ENCODE measurements around the gene GNG4.
"Not testable (repeated sequence)": the region's sequence is repeated elsewhere in the genome, so short reads cannot be mapped to it uniquely, and the experiment has no call there.

GNG4 gene

GRCh38 chr1:235624721-235625333 lies 24.8 kb downstream of the GNG4 start:
- H2AFZ ChIP-seq (ENCODE audit: low read depth, low read length): no peak overlapping the region
- H3K27me3 ChIP-seq (ENCODE audit: low read depth, low read length): peaks cover 33% of the 10 kb centered on the region
- H3K9me3 ChIP-seq (ENCODE audit: insufficient read depth, low read length): no peaks in the 10 kb centered on the region
- H4K20me1 ChIP-seq (ENCODE audit: insufficient read depth, low read length): no peaks in the 10 kb centered on the region
- H3K4me1 ChIP-seq (ENCODE audit: low read length): no peaks in the 10 kb centered on the region
- H3K79me2 ChIP-seq (ENCODE audit: low read length): no peaks in the 10 kb centered on the region
- H3K4me2 ChIP-seq (ENCODE audit: low read length): no peak overlapping the region
- no peak overlapping the region for H3K9ac ChIP-seq (ENCODE audit: low read length)
- H3K27ac ChIP-seq (ENCODE audit: low read length): no peak overlapping the region
- H3K4me3 ChIP-seq (ENCODE audit: low read length): no peak overlapping the region
- TF ChIP-seq CTCF (IDR thresholded peaks at IDR 0.05; ENCODE audit: low read depth, low read length) (no peak), EZH2phosphoT487 (IDR thresholded peaks at IDR 0.05; ENCODE audit: low read depth) (no peak)
- H3K36me3 ChIP-seq (replicated peaks; ENCODE audit: low read depth, low read length): no peaks in the 10 kb centered on the region

- TF ChIP-seq EZH2phosphoT487 (IDR thresholded peaks at IDR 0.05; ENCODE audit: low read depth): no peak
- no peak for TF ChIP-seq CTCF (IDR thresholded peaks at IDR 0.05; ENCODE audit: low read depth, low read length)
- H3K79me2 ChIP-seq (ENCODE audit: low read length): no peaks in the 10 kb centered on the region
- H3K27ac ChIP-seq (ENCODE audit: low read length): no peak overlapping the region
Observed at GRCh38 chr1:235622936-235623779, 26.4 kb downstream of the GNG4 start.

GRCh38 chr1:235619149-235619548 lies 30.4 kb downstream of the GNG4 start:
- not testable (repeated sequence) for H3K9ac ChIP-seq (ENCODE audit: low read length); H3K4me2 ChIP-seq (ENCODE audit: low read length); H3K4me3 ChIP-seq (ENCODE audit: low read length); H2AFZ ChIP-seq (ENCODE audit: low read depth, low read length); H3K36me3 ChIP-seq (replicated peaks; ENCODE audit: low read depth, low read length); H3K9me3 ChIP-seq (ENCODE audit: insufficient read depth, low read length); H3K4me1 ChIP-seq (ENCODE audit: low read length); H4K20me1 ChIP-seq (ENCODE audit: insufficient read depth, low read length); H3K79me2 ChIP-seq (ENCODE audit: low read length); H3K27ac ChIP-seq (ENCODE audit: low read length)
- peaks cover 25% of the 10 kb centered on the region for H3K27me3 ChIP-seq (ENCODE audit: low read depth, low read length)

More at GRCh38 chr1:235622936-235623779, 26.4 kb downstream of the GNG4 start:
- Histone ChIP-seq H3K36me3 (replicated peaks; ENCODE audit: low read depth, low read length) (no peaks in the 10 kb centered on the region), H2AFZ (ENCODE audit: low read depth, low read length) (no peak overlapping the region), H3K27me3 (ENCODE audit: low read depth, low read length) (peaks cover 34% of the 10 kb centered on the region), H3K4me2 (ENCODE audit: low read length) (no peak overlapping the region), H3K4me1 (ENCODE audit: low read length) (no peaks in the 10 kb centered on the region), H4K20me1 (ENCODE audit: insufficient read depth, low read length) (no peaks in the 10 kb centered on the region), H3K9ac (ENCODE audit: low read length) (no peak overlapping the region), H3K9me3 (ENCODE audit: insufficient read depth, low read length) (no peaks in the 10 kb centered on the region), H3K4me3 (ENCODE audit: low read length) (no peak overlapping the region)

GRCh38 chr1:235617808-235618207 lies 31.8 kb downstream of the GNG4 start:
- Histone ChIP-seq H2AFZ (ENCODE audit: low read depth, low read length) (no peak overlapping the region), H3K4me2 (ENCODE audit: low read length) (no peak overlapping the region), H3K4me1 (ENCODE audit: low read length) (no peaks in the 10 kb centered on the region), H3K9me3 (ENCODE audit: insufficient read depth, low read length) (no peaks in the 10 kb centered on the region), H3K36me3 (replicated peaks; ENCODE audit: low read depth, low read length) (no peaks in the 10 kb centered on the region), H3K9ac (ENCODE audit: low read length) (no peak overlapping the region), H3K27me3 (ENCODE audit: low read depth, low read length) (peaks cover 20% of the 10 kb centered on the region), H3K79me2 (ENCODE audit: low read length) (no peaks in the 10 kb centered on the region), H3K4me3 (ENCODE audit: low read length) (no peak overlapping the region), H3K27ac (ENCODE audit: low read length) (no peak overlapping the region), H4K20me1 (ENCODE audit: insufficient read depth, low read length) (no peaks in the 10 kb centered on the region)
- TF ChIP-seq EZH2phosphoT487 (IDR thresholded peaks at IDR 0.05; ENCODE audit: low read depth) (no peak), CTCF (IDR thresholded peaks at IDR 0.05; ENCODE audit: low read depth, low read length) (0 out of 2 replicates have a peak, but pooled peaks have one; percentile 5)

Data from OCI-LY3 (cell line).